ENCODE measurements around the gene SERTAD1. TPM values are rescaled to one million over a fixed set of nuclear protein-coding genes. Genes with fewer than 3 reads are reported as not detected.

SERTAD1 gene
- total and polyA plus RNA-seq, 2 of the 8 experiments (the other 6 are each of a cell fraction or from before 2014, with no cell fraction given), result 5.4 to 6.6 TPM

DNA sequence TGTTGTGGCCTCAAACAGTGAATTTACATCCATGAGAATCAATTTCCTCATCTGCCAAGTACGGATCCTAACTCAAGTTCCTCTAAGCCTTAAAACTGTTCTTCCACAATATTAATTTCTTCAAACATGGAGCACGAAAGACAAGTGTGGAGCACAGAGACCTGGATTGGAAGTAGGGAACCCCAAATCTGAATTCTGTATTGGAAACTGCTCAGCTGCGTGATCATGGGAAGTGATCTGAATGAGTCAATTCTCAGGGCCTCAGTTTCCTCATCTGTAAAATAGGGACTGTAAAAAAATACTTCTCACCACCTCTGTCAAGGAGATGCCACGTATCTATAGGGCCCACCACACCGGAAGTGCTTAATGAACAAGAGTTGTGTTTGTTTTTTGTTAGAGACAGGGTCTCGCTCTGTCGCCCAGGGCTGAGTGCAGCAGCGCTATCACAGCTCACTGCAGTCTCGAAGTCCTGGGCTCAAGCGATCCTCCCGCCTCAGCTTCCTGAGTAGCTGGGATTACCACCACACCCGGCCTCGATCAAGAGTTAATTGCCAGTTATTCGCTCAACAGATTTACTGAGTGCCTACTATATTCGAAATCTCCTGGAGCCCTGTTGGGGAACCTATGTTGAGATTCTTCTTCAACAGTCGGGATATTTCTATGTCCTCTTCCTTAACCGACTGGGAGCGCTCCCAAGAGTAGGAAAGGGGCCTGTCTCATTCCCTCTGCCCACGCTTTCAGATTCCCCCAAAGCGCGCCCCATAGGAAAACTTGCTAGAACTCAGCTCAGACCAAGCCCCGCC, 16.7 kb upstream of the SERTAD1 start:
- peaks cover 7% of the 10 kb centered on the region; the same call in 1 of the 2 replicates for H3K23me2 ChIP-seq (ENCODE audit: low read depth, low read length)
- TF ChIP-seq, protein P1, sequence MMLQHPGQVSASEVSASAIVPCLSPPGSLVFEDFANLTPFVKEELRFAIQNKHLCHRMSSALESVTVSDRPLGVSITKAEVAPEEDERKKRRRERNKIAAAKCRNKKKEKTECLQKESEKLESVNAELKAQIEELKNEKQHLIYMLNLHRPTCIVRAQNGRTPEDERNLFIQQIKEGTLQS (IDR thresholded peaks at IDR 0.05; ENCODE audit: insufficient read depth, low read depth, low read length), result 0 out of 2 replicates have a peak, but pooled peaks have one; percentile 35
- TF ChIP-seq BCL11A (IDR thresholded peaks at IDR 0.05; ENCODE audit: low read depth in 2 of 2, low read length in 2 of 2), result no peak
- TF ChIP-seq BACH1 (IDR thresholded peaks at IDR 0.05; ENCODE audit: low read length), result no peak
- TF ChIP-seq POLR2A (IDR thresholded peaks at IDR 0.05; ENCODE audit: control extremely low read depth in 1 of 2, low read depth in 2 of 2, low read length in 2 of 2), result peak; percentile 27 to 42; a peak in 2 of 3 replicates
- 0 out of 2 replicates have a peak, but pooled peaks have one; percentile 9 for TF ChIP-seq KDM1A (IDR thresholded peaks at IDR 0.05; ENCODE audit: borderline replicate concordance, low read length)
- TF ChIP-seq KDM4A (IDR thresholded peaks at IDR 0.05; ENCODE audit: low read depth, low read length, severe bottlenecking), result no peak
- TF ChIP-seq NRF1 (IDR thresholded peaks at IDR 0.05; ENCODE audit: low read depth, low read length), result no peak
- TF ChIP-seq EGR1 (IDR thresholded peaks at IDR 0.05; ENCODE audit: borderline replicate concordance, low read depth, low read length), result peak; percentile 74
- no peak for TF ChIP-seq TCF12 (IDR thresholded peaks at IDR 0.05; ENCODE audit: low read depth, low read length)
- TF ChIP-seq RBBP5 (IDR thresholded peaks at IDR 0.05; ENCODE audit: borderline replicate concordance, low read depth, low read length), result no peak
- TF ChIP-seq HDAC6 (IDR thresholded peaks at IDR 0.05; ENCODE audit: low read depth, low read length), result no peak

More for the DNA sequence above, 16.7 kb upstream of the SERTAD1 start:
- no peak overlapping the region for H3K18ac ChIP-seq (ENCODE audit: extremely low read depth, low read length)
- H3K27me3 ChIP-seq (replicated peaks in 1 of 4; ENCODE audit: control insufficient read depth in 3 of 4, extremely low read depth in 1 of 4, insufficient read depth in 3 of 4, low read length in 3 of 4), result no peaks in the 10 kb centered on the region
- H2BK120ac ChIP-seq (replicated peaks; ENCODE audit: low read depth, low read length), result no peak overlapping the region
- H2BK20ac ChIP-seq (ENCODE audit: low read length), result no peak overlapping the region
- H3K23ac ChIP-seq (ENCODE audit: insufficient read length), result no peak overlapping the region
- no peak overlapping the region for H2BK15ac ChIP-seq (ENCODE audit: low read length)
- FAIRE-seq (no peak), DNase-seq (ENCODE audit: low read depth in 1 of 2, low spot score in 2 of 2) (no peak)
- H3K36me3 ChIP-seq (ENCODE audit: control insufficient read depth in 2 of 4, insufficient read depth in 4 of 4, low read length in 3 of 4), result peaks cover 9 to 17% (median 11%) of the 10 kb centered on the region in 4 experiments; a peak in 6 of 8 replicates
- ChIA-PET POLR2A (ENCODE audit: partially characterized antibody) (interaction anchor here (0.7 to 4.4 kb wide), 25 partner anchors 9 to 1138 kb away, joined by 3 to 40 read pairs (median 4); partner anchors contain the start of genes BLVRB, DYRK1B, PRX and SERTAD1), CTCF (ENCODE audit: partially characterized antibody) (interaction anchor here (0.9 to 2.1 kb wide), 6 partner anchors 10 to 138 kb away, joined by 3 to 13 read pairs (median 6); partner anchors contain the start of genes BLVRB and SERTAD1)
- no peak overlapping the region for H3K14ac ChIP-seq (ENCODE audit: insufficient read length)
- H3K4me3 ChIP-seq (ENCODE audit: extremely low read depth in 1 of 4, insufficient read depth in 2 of 4, low read depth in 3 of 4, low read length in 4 of 4), result peak overlapping the region; percentile 30 to 97 (median 50); a peak in 7 of 8 replicates
- H4K5ac ChIP-seq (ENCODE audit: insufficient read length, low read depth, low read length), result no peak overlapping the region
- H3K79me1 ChIP-seq (ENCODE audit: low read depth, low read length), result no peaks in the 10 kb centered on the region; the same call in 1 of the 2 replicates
- H2BK12ac ChIP-seq (ENCODE audit: low read depth, low read length), result no peak overlapping the region
- no peak overlapping the region for H2AK5ac ChIP-seq (ENCODE audit: low read depth, low read length)
- peak overlapping the region; percentile 57 to 77 for H3K4me2 ChIP-seq (ENCODE audit: insufficient read depth in 1 of 2, low read depth in 2 of 2, low read length in 2 of 2)
- no peak overlapping the region for H2AFZ ChIP-seq (ENCODE audit: low read length)
- peaks cover 0 to 5% of the 10 kb centered on the region in 2 experiments for H4K20me1 ChIP-seq (replicated peaks in 1 of 2; ENCODE audit: control insufficient read depth in 1 of 2, insufficient read depth in 2 of 2, low read length in 2 of 2)
- peak overlapping the region in 3 of 4 experiments; percentile 1 to 70 (median 50); a peak in 6 of 7 replicates for H3K9ac ChIP-seq (replicated peaks in 1 of 4; ENCODE audit: extremely low read depth in 1 of 4, low read depth in 3 of 4, low read length in 3 of 4)
- no peak overlapping the region for H4K8ac ChIP-seq (ENCODE audit: extremely low read depth, insufficient read depth, low read length)
- peaks cover 0 to 23% of the 10 kb centered on the region in 2 experiments; a peak in 2 of 4 replicates for H3K79me2 ChIP-seq (ENCODE audit: control insufficient read depth in 1 of 2, insufficient read depth in 2 of 2, low read length in 2 of 2)
- no peak overlapping the region for H3K27ac ChIP-seq (ENCODE audit: low read depth, low read length)
- H3K56ac ChIP-seq (replicated peaks; ENCODE audit: insufficient read length, low read depth, low read length), result no peak overlapping the region
- 22% methylated on average over 22 of the region's 22 CpGs; no CpG with 5 or more reads in 1 of the 2 experiments for WGBS, 2 experiments (ENCODE audit: extremely low coverage in 1 of 2, insufficient coverage in 1 of 2, insufficient read length in 1 of 2, insufficient replicate concordance in 2 of 2, low coverage in 1 of 2, low lambda C conversion rate in 2 of 2, missing lambda C conversion rate in 1 of 2)
- no peaks in the 10 kb centered on the region for H3K9me3 ChIP-seq (ENCODE audit: insufficient read depth in 2 of 2, low read depth in 1 of 2, low read length in 1 of 2)
- H4K91ac ChIP-seq (replicated peaks; ENCODE audit: insufficient read length, low read length), result no peak overlapping the region
- H3K4me1 ChIP-seq (replicated peaks in 1 of 4; ENCODE audit: control insufficient read depth in 3 of 4, insufficient read depth in 4 of 4, low read length in 3 of 4), result peaks cover 3 to 9% (median 7%) of the 10 kb centered on the region in 4 experiments; a peak in 6 of 7 replicates
- H3K4ac ChIP-seq (replicated peaks; ENCODE audit: insufficient read length, low read depth, low read length), result no peak overlapping the region
- H2BK5ac ChIP-seq (ENCODE audit: low read depth, low read length), result no peak overlapping the region; the same call in 1 of the 2 replicates
